HAP-1 (cell line): Measurements from ENCODE around the gene CLIP3.

ENCODE experiments used
- DNase-seq, 2 experiments: peaks; one replicate each; pipeline ENCODE4 v3.0.0-alpha.2; 2016 to 2020; ENCODE audit warnings: low spot score in 2 of 2
- H3K27me3 ChIP-seq: fragments of 250-450 bp; sonication (Bioruptor Pico); 2 replicates; pipeline ENCODE4 v1.5.1; 2020; ENCODE audit warnings: low read depth, mild to moderate bottlenecking, moderate library complexity
- H3K36me3 ChIP-seq: fragments of 250-450 bp; sonication (Bioruptor Pico); replicated peaks from 2 replicates; pipeline ENCODE4 v1.5.1; 2020; ENCODE audit warnings: mild to moderate bottlenecking
- H3K4me1 ChIP-seq: fragments of 250-450 bp; sonication (Bioruptor Pico); 2 replicates; pipeline ENCODE4 v1.5.1; 2020; ENCODE audit warnings: mild to moderate bottlenecking
- H3K4me3 ChIP-seq: fragments of 250-450 bp; sonication (Bioruptor Pico); 2 replicates; pipeline ENCODE4 v1.5.1; 2020; ENCODE audit warnings: mild to moderate bottlenecking, moderate library complexity
- H3K9me3 ChIP-seq: fragments of 250-450 bp; sonication (Bioruptor Pico); 2 replicates; pipeline ENCODE4 v1.5.1; 2020; ENCODE audit warnings: mild to moderate bottlenecking, moderate library complexity
- in situ Hi-C: fragments of 300-500 bp; cut with MboI; formaldehyde crosslinking; loops from 3 replicates; pipeline ENCODE4 v1.14.3; 2020; ENCODE audit warnings: low sequenced_read_pairs, inconsistent platforms, mixed read lengths

The CLIP3 gene

GRCh38 chr19:36009220-36009619 lies 23.5 kb downstream of the CLIP3 start:
- in situ Hi-C loops, result no loop called here
- Histone ChIP-seq H3K36me3 (no peaks in the 10 kb centered on the region), H3K4me1 (0 out of 2 replicates have a peak, but pooled peaks cover 3% of the 10 kb centered on the region), H3K27me3 (no peaks in the 10 kb centered on the region), H3K9me3 (no peaks in the 10 kb centered on the region), H3K4me3 (no peak overlapping the region)
- DNase-seq, result no peak

- Histone ChIP-seq H3K27me3 (no peaks in the 10 kb centered on the region), H3K9me3 (no peaks in the 10 kb centered on the region), H3K36me3 (no peaks in the 10 kb centered on the region), H3K4me1 (0 out of 2 replicates have a peak, but pooled peaks cover 3% of the 10 kb centered on the region), H3K4me3 (no peak within 1 kb of the TSS)
- in situ Hi-C loops, result no loop called here
- DNase-seq, result no peak
Measured at GRCh38 chr19:36008336-36008978, 24.2 kb downstream of the CLIP3 start, which contains the start of gene SYNE4. Gene SYNE4, minus strand, starts transcription at chr19:36008813. Its CDS starts 132 bp downstream, at chr19:36008681.

- no peaks in the 10 kb centered on the region for H3K27me3 ChIP-seq
- no peaks in the 10 kb centered on the region for H3K4me1 ChIP-seq
- no peaks in the 10 kb centered on the region for H3K36me3 ChIP-seq
- no peak for DNase-seq
- H3K4me3 ChIP-seq, result no peak overlapping the region
- no peaks in the 10 kb centered on the region for H3K9me3 ChIP-seq
- in situ Hi-C loops, result no loop called here
Measured at GRCh38 chr19:36006955-36007354, 25.7 kb downstream of the CLIP3 start.

- H3K36me3 ChIP-seq, result peaks cover 10% of the 10 kb centered on the region
- H3K9me3 ChIP-seq, result no peaks in the 10 kb centered on the region
- no peak overlapping the region for H3K4me3 ChIP-seq
- no peak for DNase-seq
- H3K4me1 ChIP-seq, result no peaks in the 10 kb centered on the region
- no peaks in the 10 kb centered on the region for H3K27me3 ChIP-seq
- in situ Hi-C loops, result no loop called here
Measured at GRCh38 chr19:36003284-36003683, 29.4 kb downstream of the CLIP3 start.

GRCh38 chr19:36001605-36002004 lies 31.1 kb downstream of the CLIP3 start:
- no peaks in the 10 kb centered on the region for H3K9me3 ChIP-seq
- in situ Hi-C loops, result no loop called here
- DNase-seq, result no peak

GRCh38 chr19:35996777-35997176 lies 35.9 kb downstream of the CLIP3 start:
- no peaks in the 10 kb centered on the region for H3K27me3 ChIP-seq
- in situ Hi-C loops, result no loop called here
- peaks cover 22% of the 10 kb centered on the region for H3K36me3 ChIP-seq
- no peak overlapping the region for H3K4me3 ChIP-seq
- H3K4me1 ChIP-seq, result peaks cover 13% of the 10 kb centered on the region
- no peak for DNase-seq
- H3K9me3 ChIP-seq, result no peaks in the 10 kb centered on the region

More at GRCh38 chr19:36001605-36002004, 31.1 kb downstream of the CLIP3 start:
- peaks cover 19% of the 10 kb centered on the region for H3K36me3 ChIP-seq
- H3K4me1 ChIP-seq, result peaks cover 2% of the 10 kb centered on the region; the same call in 1 of the 2 replicates
- no peaks in the 10 kb centered on the region for H3K27me3 ChIP-seq
- H3K4me3 ChIP-seq, result no peak overlapping the region

GRCh38 chr19:35995048-35995993 lies 37.4 kb downstream of the CLIP3 start, which contains the start of gene SDHAF1:
Gene SDHAF1, plus strand, starts transcription at chr19:35995188. Its CDS starts 87 bp downstream, at chr19:35995275.
- Histone ChIP-seq H3K36me3 (peaks cover 22% of the 10 kb centered on the region), H3K27me3 (no peaks in the 10 kb centered on the region), H3K4me1 (peaks cover 13% of the 10 kb centered on the region), H3K9me3 (no peaks in the 10 kb centered on the region), H3K4me3 (peak within 1 kb of the TSS; percentile 80)
- peak; percentile 85 to 97 for DNase-seq
- in situ Hi-C loops, result no loop called here

GRCh38 chr19:35993923-35994598 lies 38.6 kb downstream of the CLIP3 start:
- Histone ChIP-seq H3K4me1 (peaks cover 13% of the 10 kb centered on the region), H3K36me3 (peaks cover 15% of the 10 kb centered on the region), H3K4me3 (no peak overlapping the region), H3K9me3 (no peaks in the 10 kb centered on the region), H3K27me3 (no peaks in the 10 kb centered on the region)
- DNase-seq, result no peak
- in situ Hi-C loops, result no loop called here

GRCh38 chr19:35992907-35993765 lies 39.5 kb downstream of the CLIP3 start:
- Histone ChIP-seq H3K36me3 (peaks cover 10% of the 10 kb centered on the region), H3K4me1 (peaks cover 13% of the 10 kb centered on the region), H3K9me3 (no peaks in the 10 kb centered on the region), H3K27me3 (no peaks in the 10 kb centered on the region), H3K4me3 (no peak overlapping the region)
- DNase-seq, result no peak
- in situ Hi-C loops, result no loop called here

- H3K36me3 ChIP-seq, result peaks cover 5% of the 10 kb centered on the region; the same call in 1 of the 2 replicates
- no peak for DNase-seq
Measured at GRCh38 chr19:35991731-35992450, 40.8 kb downstream of the CLIP3 start.

GRCh38 chr19:35990771-35991730 lies 41.6 kb downstream of the CLIP3 start:
- no peaks in the 10 kb centered on the region for H3K9me3 ChIP-seq
- in situ Hi-C loops, result no loop called here
- H3K4me1 ChIP-seq, result peaks cover 7% of the 10 kb centered on the region
- no peak for DNase-seq
- H3K4me3 ChIP-seq, result no peak overlapping the region
- no peaks in the 10 kb centered on the region for H3K27me3 ChIP-seq
- no peaks in the 10 kb centered on the region for H3K36me3 ChIP-seq

More at GRCh38 chr19:35991731-35992450, 40.8 kb downstream of the CLIP3 start:
- Histone ChIP-seq H3K4me1 (peaks cover 15% of the 10 kb centered on the region), H3K27me3 (no peaks in the 10 kb centered on the region), H3K4me3 (no peak overlapping the region), H3K9me3 (no peaks in the 10 kb centered on the region)
- in situ Hi-C loops, result no loop called here
